Measurements from ENCODE around the gene ELAVL1. TPM values are rescaled to one million over a fixed set of nuclear protein-coding genes. Genes with fewer than 3 reads are reported as not detected.
A peak's percentile ranks its signal among the peaks of the same experiment; 100 is the strongest.

Gene ELAVL1
- 39.5 and 74.6 TPM in 2 replicates for total RNA-seq (2014; rRNA removed; shearing (Covaris generic))

DNA sequence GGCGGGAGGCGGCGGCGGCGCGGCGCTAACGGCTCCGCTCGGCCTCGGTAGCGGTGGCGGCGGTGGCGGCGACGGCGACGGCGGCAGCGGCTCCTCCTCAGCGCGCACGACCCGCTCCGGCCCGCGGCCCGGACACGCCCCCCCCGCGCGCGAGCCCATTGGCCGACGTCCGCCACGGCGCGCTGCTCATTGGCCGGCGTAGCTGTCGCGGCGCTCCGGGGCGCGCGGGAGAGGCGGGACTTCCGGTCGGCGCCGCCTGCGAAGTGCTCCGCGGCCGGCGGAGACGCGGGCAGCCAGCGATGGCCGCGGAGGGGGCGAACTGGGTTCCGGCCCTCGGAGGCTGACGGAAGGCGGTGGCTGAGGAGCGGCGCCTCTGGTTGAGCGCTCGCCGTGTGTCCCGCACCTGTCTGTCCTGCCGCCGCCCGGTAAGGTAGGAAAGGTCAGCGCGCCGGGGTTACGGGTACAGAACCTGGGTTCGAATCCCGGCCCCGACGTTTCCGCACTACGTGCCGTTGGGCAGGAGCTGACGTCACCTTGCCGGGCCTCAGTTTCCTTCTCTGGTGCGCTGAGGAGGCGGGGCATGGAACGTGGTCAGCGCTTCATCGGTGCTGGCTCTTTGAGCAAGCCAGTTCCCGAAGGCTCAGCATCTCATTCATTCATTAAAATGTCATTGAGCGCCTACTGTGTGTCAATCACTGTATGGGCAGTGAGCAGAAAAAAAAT lies at the start of gene ELAVL1:
Gene ELAVL1, minus strand, starts transcription at position 108 of the 723 bp plus-strand sequence. CDS start 13,826 bp downstream, outside the sequence.
- peak within 1 kb of the TSS; percentile 74 for H3K27ac ChIP-seq
- no peaks in the 10 kb centered on the region for H3K27me3 ChIP-seq (replicated peaks)
- peaks cover 21% of the 10 kb centered on the region for H3K4me1 ChIP-seq (replicated peaks)
- DNase-seq (ENCODE audit: low read depth in 1 of 2, low spot score in 2 of 2) = peak; percentile 87 to 88
- peak within 1 kb of the TSS; percentile 91 for H3K4me3 ChIP-seq
- no peaks in the 10 kb centered on the region for H3K9me3 ChIP-seq (replicated peaks)
- peaks cover 17% of the 10 kb centered on the region for H3K36me3 ChIP-seq

DNA sequence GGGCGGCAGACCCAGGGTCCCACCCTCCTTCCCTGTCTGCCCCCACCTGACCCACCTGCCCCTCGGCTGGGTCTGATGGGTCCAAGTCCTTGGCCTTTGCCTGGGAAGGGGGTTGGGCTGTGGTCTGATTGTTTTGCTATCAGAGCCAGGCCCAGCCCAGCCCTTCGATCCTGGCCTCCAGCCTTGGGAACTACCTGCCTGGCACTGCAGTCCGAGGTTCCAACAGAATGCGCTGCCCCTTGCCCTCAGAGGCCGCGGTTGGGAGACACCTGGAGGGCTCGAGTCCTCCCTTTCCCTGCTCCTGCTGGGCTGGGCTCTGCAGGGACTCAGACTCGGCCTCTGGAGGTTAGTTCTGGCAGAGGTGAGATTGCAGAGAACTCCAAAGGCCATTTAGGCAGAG lies 48.7 kb upstream of the ELAVL1 start:
- H3K27ac ChIP-seq = no peak overlapping the region
- peaks cover 6% of the 10 kb centered on the region for H3K27me3 ChIP-seq (replicated peaks)
- no peak for DNase-seq (ENCODE audit: low read depth in 1 of 2, low spot score in 2 of 2)
- no peak overlapping the region for H3K4me3 ChIP-seq
- H3K4me1 ChIP-seq (replicated peaks) = no peaks in the 10 kb centered on the region
- H3K36me3 ChIP-seq = no peaks in the 10 kb centered on the region
- H3K9me3 ChIP-seq (replicated peaks) = no peaks in the 10 kb centered on the region

- H3K27me3 ChIP-seq (replicated peaks) = peaks cover 13% of the 10 kb centered on the region
- no peaks in the 10 kb centered on the region for H3K4me1 ChIP-seq (replicated peaks)
- no peak within 1 kb of the TSS for H3K4me3 ChIP-seq
- no peaks in the 10 kb centered on the region for H3K36me3 ChIP-seq
- no peaks in the 10 kb centered on the region for H3K9me3 ChIP-seq (replicated peaks)
- H3K27ac ChIP-seq = no peak within 1 kb of the TSS
- DNase-seq (ENCODE audit: low read depth in 1 of 2, low spot score in 2 of 2) = no peak
Observed at GRCh38 chr19:8052464-8052859, 47.0 kb upstream of the ELAVL1 start, which contains the start of gene CCL25. CCL25 (plus strand) TSS chr19:8052760; CDS start chr19:8053050, 290 bp downstream.

GRCh38 chr19:8050274-8051096 lies 45.0 kb upstream of the ELAVL1 start:
- Histone ChIP-seq H3K36me3 (no peaks in the 10 kb centered on the region), H3K4me3 (no peak overlapping the region), H3K4me1 (replicated peaks) (no peaks in the 10 kb centered on the region), H3K27me3 (replicated peaks) (peaks cover 13% of the 10 kb centered on the region), H3K27ac (no peak overlapping the region), H3K9me3 (replicated peaks) (no peaks in the 10 kb centered on the region)
- peak in 1 of 2 experiments; percentile 57 for DNase-seq (ENCODE audit: low read depth in 1 of 2, low spot score in 2 of 2)

GRCh38 chr19:8046569-8047165 lies 41.2 kb upstream of the ELAVL1 start:
- Histone ChIP-seq H3K4me1 (replicated peaks) (no peaks in the 10 kb centered on the region), H3K4me3 (no peak overlapping the region), H3K27ac (no peak overlapping the region), H3K9me3 (replicated peaks) (no peaks in the 10 kb centered on the region), H3K36me3 (no peaks in the 10 kb centered on the region), H3K27me3 (replicated peaks) (peaks cover 13% of the 10 kb centered on the region)
- DNase-seq (ENCODE audit: low read depth in 1 of 2, low spot score in 2 of 2) = no peak

- Histone ChIP-seq H3K27me3 (replicated peaks) (peaks cover 13% of the 10 kb centered on the region), H3K9me3 (replicated peaks) (no peaks in the 10 kb centered on the region), H3K4me1 (replicated peaks) (no peaks in the 10 kb centered on the region), H3K36me3 (no peaks in the 10 kb centered on the region), H3K4me3 (no peak overlapping the region), H3K27ac (no peak overlapping the region)
- DNase-seq (ENCODE audit: low read depth in 1 of 2, low spot score in 2 of 2) = no peak
Observed at GRCh38 chr19:8045872-8046568, 40.6 kb upstream of the ELAVL1 start.

- Histone ChIP-seq H3K27me3 (replicated peaks) (peaks cover 5% of the 10 kb centered on the region; the same call in 1 of the 2 replicates), H3K27ac (no peak overlapping the region), H3K4me1 (replicated peaks) (no peaks in the 10 kb centered on the region), H3K4me3 (no peak overlapping the region), H3K9me3 (replicated peaks) (no peaks in the 10 kb centered on the region), H3K36me3 (no peaks in the 10 kb centered on the region)
- no peak for DNase-seq (ENCODE audit: low read depth in 1 of 2, low spot score in 2 of 2)
Observed at GRCh38 chr19:8044018-8044417, 38.6 kb upstream of the ELAVL1 start.

GRCh38 chr19:8042900-8043299 lies 37.5 kb upstream of the ELAVL1 start:
- Histone ChIP-seq H3K27ac (no peak overlapping the region), H3K27me3 (replicated peaks) (no peaks in the 10 kb centered on the region; the same call in 1 of the 2 replicates), H3K36me3 (no peaks in the 10 kb centered on the region), H3K4me1 (replicated peaks) (no peaks in the 10 kb centered on the region), H3K4me3 (no peak overlapping the region), H3K9me3 (replicated peaks) (no peaks in the 10 kb centered on the region)
- no peak for DNase-seq (ENCODE audit: low read depth in 1 of 2, low spot score in 2 of 2)

- no peak for DNase-seq (ENCODE audit: low read depth in 1 of 2, low spot score in 2 of 2)
Observed at GRCh38 chr19:8041531-8041931, 36.1 kb upstream of the ELAVL1 start.

DNA sequence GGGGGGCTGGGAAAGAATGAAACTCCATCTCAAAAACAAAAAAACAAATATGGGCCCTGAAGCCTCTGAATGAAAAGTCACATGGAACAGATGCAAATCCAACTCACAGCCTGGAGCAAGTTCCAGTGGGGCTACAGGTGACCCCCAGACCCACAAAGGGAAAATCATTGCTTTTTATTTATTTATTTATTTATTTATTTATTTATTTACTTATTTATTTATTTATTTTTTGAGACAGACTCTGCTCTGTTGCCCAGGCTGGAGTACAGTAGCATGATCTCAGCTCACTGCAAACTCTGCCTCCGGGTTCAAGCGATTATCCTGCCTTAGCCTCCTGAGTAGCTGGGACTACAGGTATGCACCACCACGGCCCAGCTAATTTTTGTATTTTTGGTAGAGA lies 33.8 kb upstream of the ELAVL1 start:
- no peaks in the 10 kb centered on the region for H3K4me1 ChIP-seq (replicated peaks)
- no peak overlapping the region for H3K27ac ChIP-seq
- H3K36me3 ChIP-seq = no peaks in the 10 kb centered on the region
- H3K9me3 ChIP-seq (replicated peaks) = no peaks in the 10 kb centered on the region
- no peaks in the 10 kb centered on the region for H3K27me3 ChIP-seq (replicated peaks)
- H3K4me3 ChIP-seq = no peak overlapping the region
- no peak for DNase-seq (ENCODE audit: low read depth in 1 of 2, low spot score in 2 of 2)

More at GRCh38 chr19:8041531-8041931, 36.1 kb upstream of the ELAVL1 start:
- Histone ChIP-seq H3K9me3 (replicated peaks) (no peaks in the 10 kb centered on the region), H3K4me1 (replicated peaks) (no peaks in the 10 kb centered on the region), H3K27me3 (replicated peaks) (no peaks in the 10 kb centered on the region; the same call in 1 of the 2 replicates), H3K27ac (no peak overlapping the region), H3K4me3 (no peak overlapping the region), H3K36me3 (no peaks in the 10 kb centered on the region)

DNA sequence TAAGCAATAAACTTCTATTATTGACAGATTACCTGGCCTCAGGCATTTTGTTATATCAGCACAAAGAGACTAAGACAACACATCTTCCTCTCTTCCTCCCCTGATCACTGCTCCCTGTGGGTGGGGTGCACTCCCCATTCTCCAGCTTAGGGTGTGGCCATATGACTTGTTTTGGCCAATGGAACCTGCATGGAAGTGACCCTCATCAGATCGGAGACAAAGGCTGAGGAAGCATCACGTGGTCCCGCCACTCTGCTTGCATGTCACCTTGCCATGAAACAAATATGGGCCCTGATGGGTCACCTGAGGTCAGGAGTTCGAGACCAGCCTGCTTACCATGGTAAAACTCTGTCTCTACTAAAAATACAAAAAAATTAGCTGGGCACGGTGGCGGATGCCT lies 33.4 kb upstream of the ELAVL1 start:
- Histone ChIP-seq H3K27me3 (replicated peaks) (no peaks in the 10 kb centered on the region), H3K4me1 (replicated peaks) (no peaks in the 10 kb centered on the region), H3K4me3 (no peak overlapping the region), H3K27ac (no peak overlapping the region), H3K36me3 (no peaks in the 10 kb centered on the region), H3K9me3 (replicated peaks) (no peaks in the 10 kb centered on the region)
- DNase-seq (ENCODE audit: low read depth in 1 of 2, low spot score in 2 of 2) = no peak

DNA sequence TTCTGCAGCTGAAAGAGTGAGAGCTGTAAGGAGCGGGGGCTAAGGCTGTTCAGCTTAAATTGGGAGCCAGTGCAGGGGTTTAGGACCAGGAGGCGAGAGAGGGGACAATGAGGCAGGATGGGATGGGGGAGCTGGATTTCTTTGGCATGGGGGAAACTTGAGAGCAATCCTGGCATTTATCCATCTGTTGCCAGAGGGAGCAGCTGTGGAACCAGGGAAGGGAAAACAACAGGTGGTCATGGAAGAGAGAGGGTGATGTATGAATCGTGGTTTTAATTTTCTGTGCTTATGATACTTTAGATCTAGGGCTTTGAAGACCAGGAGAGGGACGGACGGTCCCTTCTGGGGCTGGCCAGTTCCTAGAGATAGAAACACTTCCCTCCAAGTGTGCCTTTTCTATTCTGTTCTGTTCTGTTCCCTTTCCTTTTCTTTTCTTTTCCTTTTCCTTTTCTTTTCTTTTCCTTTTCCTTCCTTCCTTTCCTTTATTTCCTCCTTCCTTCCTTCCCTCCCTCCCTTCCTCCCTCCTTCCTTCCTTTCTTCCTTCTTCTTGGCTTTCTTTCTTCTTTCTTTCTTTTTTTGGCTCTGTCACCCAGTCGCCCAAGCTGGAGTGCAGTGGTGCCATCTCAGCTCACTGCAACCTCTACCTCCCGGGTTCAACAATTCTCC lies 31.1 kb upstream of the ELAVL1 start:
- Histone ChIP-seq H3K27me3 (replicated peaks) (no peaks in the 10 kb centered on the region), H3K4me3 (no peak overlapping the region), H3K9me3 (replicated peaks) (no peaks in the 10 kb centered on the region), H3K27ac (no peak overlapping the region), H3K4me1 (replicated peaks) (no peaks in the 10 kb centered on the region), H3K36me3 (no peaks in the 10 kb centered on the region)
- DNase-seq (ENCODE audit: low read depth in 1 of 2, low spot score in 2 of 2) = no peak

GRCh38 chr19:8034178-8034525 lies 28.7 kb upstream of the ELAVL1 start:
- DNase-seq (ENCODE audit: low read depth in 1 of 2, low spot score in 2 of 2) = no peak
- no peaks in the 10 kb centered on the region for H3K9me3 ChIP-seq (replicated peaks)
- no peaks in the 10 kb centered on the region for H3K4me1 ChIP-seq (replicated peaks)
- H3K27me3 ChIP-seq (replicated peaks) = no peaks in the 10 kb centered on the region
- H3K4me3 ChIP-seq = no peak overlapping the region
- no peaks in the 10 kb centered on the region for H3K36me3 ChIP-seq
- H3K27ac ChIP-seq = no peak overlapping the region

Measured in SJSA1 (cell line).